Panc1 (cell line): Measurements from ENCODE around the gene NFIB. TPM values are rescaled to one million over a fixed set of nuclear protein-coding genes. Genes with fewer than 3 reads are reported as not detected.

Experiments
- ATAC-seq: fragments of 200-7000 bp; cut with Tn5 transposase; 2 replicates; pipeline ENCODE4 v1.9.1; 2020; ENCODE audit warnings: mild to moderate bottlenecking, moderate library complexity
- BruUV-seq: library from RNA; stranded (reverse); fragments of 400-500 nt; replicated peaks from 2 replicates; lab custom pipeline; 2021; lab: Mats Ljungman, UMichigan
- CTCF ChIA-PET: fragments of 300-600 bp; sonication (Branson Sonifier 250); formaldehyde crosslinking; loops from one replicate; lab custom pipeline; 2022; ENCODE audit warnings: antibody characterized with exemption; lab: Charles Lee
- POLR2A ChIA-PET: fragments of 300-600 bp; sonication (Branson Sonifier 250); formaldehyde crosslinking; loops from one replicate; lab custom pipeline; 2022; ENCODE audit warnings: antibody characterized with exemption; lab: Charles Lee
- DNase-seq: peaks from one replicate; pipeline ENCODE4 v3.0.0-alpha.2; 2010; ENCODE audit warnings: low read depth, low spot score
- H3K27ac ChIP-seq: 2 replicates; pipeline ENCODE4 v1.5.1; 2011; ENCODE audit warnings: mild to moderate bottlenecking, low read length, inconsistent platforms
- H3K27me3 ChIP-seq: fragments of 200-500 bp; sonication (Bioruptor generic); 2 replicates; pipeline ENCODE4 v1.6.0; 2014; ENCODE audit warnings: low read length, inconsistent platforms; ENCODE audit not compliant: control insufficient read depth, insufficient read depth
- H3K36me3 ChIP-seq: fragments of 200-500 bp; sonication (Bioruptor generic); 2 replicates; pipeline ENCODE4 v1.5.1; 2014; ENCODE audit warnings: inconsistent platforms, mild to moderate bottlenecking, low read length, moderate library complexity; ENCODE audit not compliant: control insufficient read depth, insufficient read depth
- H3K4me1 ChIP-seq: 2 replicates; pipeline ENCODE4 v1.5.1; 2011; ENCODE audit warnings: inconsistent platforms, mild to moderate bottlenecking, low read length, moderate library complexity; ENCODE audit not compliant: control insufficient read depth, insufficient read depth
- H3K4me3 ChIP-seq, 2 experiments: 2 replicates each; pipeline ENCODE4 v1.5.1; 2011 to 2012; ENCODE audit warnings: low read depth in 2 of 2, low read length in 2 of 2, mild to moderate bottlenecking in 2 of 2, inconsistent platforms in 1 of 2, moderate library complexity in 1 of 2
- H3K9me3 ChIP-seq: fragments of 200-500 bp; sonication (Bioruptor generic); 2 replicates; pipeline ENCODE4 v1.5.1; 2014; ENCODE audit warnings: low read depth, mild to moderate bottlenecking, inconsistent platforms, low read length, moderate library complexity; ENCODE audit not compliant: control insufficient read depth, insufficient read depth
- CTCF ChIP-seq: fragments of 450-650 bp; IDR thresholded peaks from 2 replicates; pipeline ENCODE4 v1.5.1; 2017; ENCODE audit warnings: mild to moderate bottlenecking
- POLR2AphosphoS5 ChIP-seq: IDR thresholded peaks from 2 replicates; pipeline ENCODE4 v1.6.1; 2012; ENCODE audit warnings: mild to moderate bottlenecking, low read depth, low read length, moderate library complexity
- REST ChIP-seq, 2 experiments: IDR thresholded peaks; 2 replicates each; pipeline ENCODE4 v1.6.1; 2011 to 2012; ENCODE audit warnings: low read depth in 2 of 2, control low read depth in 1 of 2, low read length in 1 of 2, mild to moderate bottlenecking in 1 of 2, moderate library complexity in 1 of 2; ENCODE audit not compliant: insufficient read depth in 1 of 2
- SIN3A ChIP-seq: IDR thresholded peaks from 2 replicates; pipeline ENCODE4 v1.6.1; 2012; ENCODE audit warnings: low read depth, mild to moderate bottlenecking, low read length, moderate library complexity, borderline replicate concordance; ENCODE audit not compliant: insufficient read depth
- TCF7L2 ChIP-seq: IDR thresholded peaks from 2 replicates; pipeline ENCODE4 v1.6.1; 2011; ENCODE audit warnings: mild to moderate bottlenecking, low read depth, low read length, inconsistent platforms
- in situ Hi-C: cut with HindIII; loops from 2 replicates; pipeline ENCODE4 v1.10.0; 2016; ENCODE audit warnings: low sequenced_read_pairs, low pct_unique_long_range_greater_than_20kb
- intact Hi-C: fragments of 100-400 bp; cut with micrococcal nuclease; formaldehyde crosslinking; loops from one replicate; pipeline ENCODE4 v1.10.0; 2022; ENCODE audit not compliant: unreplicated experiment
- total RNA-seq: library from RNA; stranded (reverse); gene quantifications from one replicate; pipeline ENCODE4 v1.2.1, GENCODE V29; 2021; ENCODE audit not compliant: unreplicated experiment

NFIB gene
- total RNA-seq, 1 experiment from 2014 or later: 26.7 TPM

- H3K4me1 ChIP-seq: no peaks in the 10 kb centered on the region
- ATAC-seq (no peak), DNase-seq (no peak)
- in situ Hi-C loops (no loop called here), intact Hi-C loops (no loop called here)
- POLR2A ChIA-PET: no interaction called here
- H3K9me3 ChIP-seq: no peaks in the 10 kb centered on the region
- no peaks in the 10 kb centered on the region for H3K36me3 ChIP-seq
- H3K4me3 ChIP-seq: no peak overlapping the region
- TF ChIP-seq TCF7L2 (no peak), POLR2AphosphoS5 (no peak), REST (IDR thresholded peaks at IDR 0.05; ENCODE audit: insufficient read depth in 1 of 2, low read depth in 2 of 2, low read length in 1 of 2) (no peak), SIN3A (no peak), CTCF (no peak)
- H3K27ac ChIP-seq: no peak overlapping the region
- H3K27me3 ChIP-seq: no peaks in the 10 kb centered on the region
- no TSS peak for BruUV-seq
- CTCF ChIA-PET: no interaction called here
Measured at GRCh38 chr9:14351221-14351836, 37.4 kb upstream of the NFIB start.

GRCh38 chr9:14350754-14351153 lies 36.8 kb upstream of the NFIB start:
- in situ Hi-C loops: no loop called here
- Histone ChIP-seq H3K4me3 (no peak overlapping the region), H3K9me3 (no peaks in the 10 kb centered on the region), H3K27me3 (no peaks in the 10 kb centered on the region), H3K4me1 (no peaks in the 10 kb centered on the region), H3K27ac (no peak overlapping the region), H3K36me3 (no peaks in the 10 kb centered on the region)
- intact Hi-C loops: no loop called here
- no peak for DNase-seq
- TF ChIP-seq SIN3A (no peak), CTCF (no peak), REST (IDR thresholded peaks at IDR 0.05; ENCODE audit: insufficient read depth in 1 of 2, low read depth in 2 of 2, low read length in 1 of 2) (no peak), TCF7L2 (no peak), POLR2AphosphoS5 (no peak)
- ChIA-PET POLR2A (no interaction called here), CTCF (no interaction called here)
- ATAC-seq: no peak
- no TSS peak for BruUV-seq
